WTC11 (cell line): Measurements from ENCODE around the gene HDAC5. TPM values are rescaled to one million over a fixed set of nuclear protein-coding genes. Genes with fewer than 3 reads are reported as not detected.

Experiments
- ATAC-seq: fragments of 200-7000 bp; cut with Tn5 transposase; 2 replicates; pipeline ENCODE4 v1.10.0; 2021; ENCODE audit warnings: mild to moderate bottlenecking, moderate library complexity
- CTCF ChIA-PET: fragments of 300-600 bp; sonication (Branson Sonifier 250); formaldehyde crosslinking; loops from one replicate; lab custom pipeline; 2021; ENCODE audit warnings: antibody characterized with exemption; lab: Charles Lee
- POLR2A ChIA-PET: fragments of 350-600 bp; sonication (Branson Sonifier 250); formaldehyde crosslinking; loops from one replicate; lab custom pipeline; 2021; ENCODE audit warnings: antibody characterized with exemption; lab: Charles Lee
- DNase-seq: peaks from one replicate; pipeline ENCODE4 v3.0.0; 2021; ENCODE audit warnings: low spot score
- H3K27ac Mint-ChIP-seq: 2 replicates; pipeline ENCODE4 v1.8.0; 2021; ENCODE audit warnings: mixed read lengths
- H3K27me3 Mint-ChIP-seq: 2 replicates; pipeline ENCODE4 v1.8.0; 2021; ENCODE audit warnings: low read depth, mild to moderate bottlenecking, moderate library complexity, mixed read lengths
- H3K36me3 Mint-ChIP-seq: 2 replicates; pipeline ENCODE4 v1.8.0; 2021; ENCODE audit warnings: mixed read lengths
- H3K4me1 Mint-ChIP-seq: 2 replicates; pipeline ENCODE4 v1.8.0; 2022; ENCODE audit warnings: mixed read lengths
- H3K4me3 Mint-ChIP-seq: 2 replicates; pipeline ENCODE4 v1.8.0; 2021; ENCODE audit warnings: mild to moderate bottlenecking, moderate library complexity, mixed read lengths
- H3K9me3 Mint-ChIP-seq: 2 replicates; pipeline ENCODE4 v1.8.0; 2021; ENCODE audit warnings: mixed read lengths
- EMX1 ChIP-seq: fragments of 250-450 bp; sonication (Bioruptor Pico); IDR thresholded peaks from 2 replicates; pipeline ENCODE4 v1.8.0; 2021; ENCODE audit warnings: mild to moderate bottlenecking
- GTF2I ChIP-seq: fragments of 250-450 bp; sonication (Bioruptor Pico); conservative IDR thresholded peaks from 2 replicates; pipeline ENCODE4 v1.4.0; 2021; ENCODE audit warnings: mild to moderate bottlenecking
- KAT7 ChIP-seq: sonication (generic); formaldehyde crosslinking; IDR thresholded peaks from 2 replicates; pipeline ENCODE4 v1.8.1; 2023; ENCODE audit warnings: missing genetic modification reagents, mild to moderate bottlenecking, borderline replicate concordance
- NFATC4 ChIP-seq: fragments of 250-450 bp; sonication (Bioruptor Pico); IDR thresholded peaks from 2 replicates; pipeline ENCODE4 v1.9.0; 2021; ENCODE audit warnings: mild to moderate bottlenecking
- RELA ChIP-seq: sonication (generic); formaldehyde crosslinking; IDR thresholded peaks from 2 replicates; pipeline ENCODE4 v1.8.1; 2022; ENCODE audit warnings: missing genetic modification reagents, mild to moderate bottlenecking, borderline replicate concordance
- USF1 ChIP-seq: sonication (generic); formaldehyde crosslinking; IDR thresholded peaks from 2 replicates; pipeline ENCODE4 v1.8.0; 2022; ENCODE audit warnings: mild to moderate bottlenecking, missing genetic modification reagents
- ZNF532 ChIP-seq: fragments of 250-450 bp; sonication (Bioruptor Pico); IDR thresholded peaks from 2 replicates; pipeline ENCODE4 v1.9.0; 2021; ENCODE audit warnings: mild to moderate bottlenecking, borderline replicate concordance
- total RNA-seq: library from RNA; stranded (reverse); gene quantifications from 3 replicates; pipeline ENCODE4 v1.2.3, GENCODE V29; 2021
- TF ChIP-seq, protein P1 (sequence below): sonication (generic); formaldehyde crosslinking; IDR thresholded peaks from 2 replicates; pipeline ENCODE4 v1.8.1; 2023; ENCODE audit warnings: mild to moderate bottlenecking, missing genetic modification reagents
- TF ChIP-seq, protein P2 (sequence below): fragments of 250-450 bp; sonication (Bioruptor Pico); IDR thresholded peaks from 2 replicates; pipeline ENCODE4 v1.9.0; 2021; ENCODE audit warnings: mild to moderate bottlenecking
- TF ChIP-seq, protein P3 (sequence below): sonication (generic); formaldehyde crosslinking; IDR thresholded peaks from 2 replicates; pipeline ENCODE4 v1.8.0; 2022; ENCODE audit warnings: missing genetic modification reagents
- TF ChIP-seq, protein P4 (sequence below): fragments of 250-450 bp; sonication (Bioruptor Pico); IDR thresholded peaks from 2 replicates; pipeline ENCODE4 v1.8.0; 2021; ENCODE audit warnings: mild to moderate bottlenecking
- TF ChIP-seq, protein P5 (sequence below): sonication (generic); formaldehyde crosslinking; IDR thresholded peaks from 2 replicates; pipeline ENCODE4 v1.8.0; 2022; ENCODE audit warnings: mild to moderate bottlenecking, missing genetic modification reagents

The HDAC5 gene
- total RNA-seq, 1 experiment from 2014 or later = 61.6 TPM

- CTCF ChIA-PET = interaction anchor here (1.1 to 5.7 kb wide), 5 partner anchors 20 to 50 kb away, joined by 3 to 116 read pairs (median 9); partner anchors contain the start of gene ASB16
- Mint-ChIP-seq H3K27ac (peak overlapping the region; percentile 53), H3K4me3 (no peak overlapping the region)
Measured at GRCh38 chr17:44119798-44120197, 3.6 kb downstream of the HDAC5 start.

DNA sequence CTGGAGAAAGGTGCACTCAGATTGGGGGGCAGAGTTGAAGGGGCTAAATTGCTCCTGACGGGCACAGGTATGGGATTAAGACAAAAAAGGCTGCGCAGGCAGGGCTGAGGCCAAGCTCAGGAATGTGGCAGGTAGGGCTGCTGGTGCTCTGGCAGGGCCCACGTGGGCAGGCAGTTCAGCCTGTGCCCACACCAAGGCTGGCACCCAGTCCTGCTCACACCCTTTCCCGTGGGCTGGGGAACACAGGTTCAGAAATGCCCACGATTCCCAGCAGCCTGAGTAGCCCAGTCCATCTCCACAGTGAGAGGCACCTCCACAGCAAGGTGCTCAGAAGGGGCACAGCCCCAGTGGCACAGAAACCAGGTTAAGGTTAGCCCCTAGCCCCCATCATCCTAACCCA lies 4.4 kb downstream of the HDAC5 start:
- H3K36me3 Mint-ChIP-seq = no peaks in the 10 kb centered on the region
- TF ChIP-seq, protein P1, sequence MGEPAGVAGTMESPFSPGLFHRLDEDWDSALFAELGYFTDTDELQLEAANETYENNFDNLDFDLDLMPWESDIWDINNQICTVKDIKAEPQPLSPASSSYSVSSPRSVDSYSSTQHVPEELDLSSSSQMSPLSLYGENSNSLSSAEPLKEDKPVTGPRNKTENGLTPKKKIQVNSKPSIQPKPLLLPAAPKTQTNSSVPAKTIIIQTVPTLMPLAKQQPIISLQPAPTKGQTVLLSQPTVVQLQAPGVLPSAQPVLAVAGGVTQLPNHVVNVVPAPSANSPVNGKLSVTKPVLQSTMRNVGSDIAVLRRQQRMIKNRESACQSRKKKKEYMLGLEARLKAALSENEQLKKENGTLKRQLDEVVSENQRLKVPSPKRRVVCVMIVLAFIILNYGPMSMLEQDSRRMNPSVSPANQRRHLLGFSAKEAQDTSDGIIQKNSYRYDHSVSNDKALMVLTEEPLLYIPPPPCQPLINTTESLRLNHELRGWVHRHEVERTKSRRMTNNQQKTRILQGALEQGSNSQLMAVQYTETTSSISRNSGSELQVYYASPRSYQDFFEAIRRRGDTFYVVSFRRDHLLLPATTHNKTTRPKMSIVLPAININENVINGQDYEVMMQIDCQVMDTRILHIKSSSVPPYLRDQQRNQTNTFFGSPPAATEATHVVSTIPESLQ (CRISPR knock-in tag) = no peak
- TF ChIP-seq ZNF532 (CRISPR knock-in tag) = no peak
- TF ChIP-seq USF1 (CRISPR knock-in tag) = no peak
- TF ChIP-seq, protein P2, sequence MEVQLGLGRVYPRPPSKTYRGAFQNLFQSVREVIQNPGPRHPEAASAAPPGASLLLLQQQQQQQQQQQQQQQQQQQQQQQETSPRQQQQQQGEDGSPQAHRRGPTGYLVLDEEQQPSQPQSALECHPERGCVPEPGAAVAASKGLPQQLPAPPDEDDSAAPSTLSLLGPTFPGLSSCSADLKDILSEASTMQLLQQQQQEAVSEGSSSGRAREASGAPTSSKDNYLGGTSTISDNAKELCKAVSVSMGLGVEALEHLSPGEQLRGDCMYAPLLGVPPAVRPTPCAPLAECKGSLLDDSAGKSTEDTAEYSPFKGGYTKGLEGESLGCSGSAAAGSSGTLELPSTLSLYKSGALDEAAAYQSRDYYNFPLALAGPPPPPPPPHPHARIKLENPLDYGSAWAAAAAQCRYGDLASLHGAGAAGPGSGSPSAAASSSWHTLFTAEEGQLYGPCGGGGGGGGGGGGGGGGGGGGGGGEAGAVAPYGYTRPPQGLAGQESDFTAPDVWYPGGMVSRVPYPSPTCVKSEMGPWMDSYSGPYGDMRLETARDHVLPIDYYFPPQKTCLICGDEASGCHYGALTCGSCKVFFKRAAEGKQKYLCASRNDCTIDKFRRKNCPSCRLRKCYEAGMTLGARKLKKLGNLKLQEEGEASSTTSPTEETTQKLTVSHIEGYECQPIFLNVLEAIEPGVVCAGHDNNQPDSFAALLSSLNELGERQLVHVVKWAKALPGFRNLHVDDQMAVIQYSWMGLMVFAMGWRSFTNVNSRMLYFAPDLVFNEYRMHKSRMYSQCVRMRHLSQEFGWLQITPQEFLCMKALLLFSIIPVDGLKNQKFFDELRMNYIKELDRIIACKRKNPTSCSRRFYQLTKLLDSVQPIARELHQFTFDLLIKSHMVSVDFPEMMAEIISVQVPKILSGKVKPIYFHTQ (CRISPR knock-in tag) = no peak
- no peak for TF ChIP-seq GTF2I (CRISPR knock-in tag)
- TF ChIP-seq, protein P3, sequence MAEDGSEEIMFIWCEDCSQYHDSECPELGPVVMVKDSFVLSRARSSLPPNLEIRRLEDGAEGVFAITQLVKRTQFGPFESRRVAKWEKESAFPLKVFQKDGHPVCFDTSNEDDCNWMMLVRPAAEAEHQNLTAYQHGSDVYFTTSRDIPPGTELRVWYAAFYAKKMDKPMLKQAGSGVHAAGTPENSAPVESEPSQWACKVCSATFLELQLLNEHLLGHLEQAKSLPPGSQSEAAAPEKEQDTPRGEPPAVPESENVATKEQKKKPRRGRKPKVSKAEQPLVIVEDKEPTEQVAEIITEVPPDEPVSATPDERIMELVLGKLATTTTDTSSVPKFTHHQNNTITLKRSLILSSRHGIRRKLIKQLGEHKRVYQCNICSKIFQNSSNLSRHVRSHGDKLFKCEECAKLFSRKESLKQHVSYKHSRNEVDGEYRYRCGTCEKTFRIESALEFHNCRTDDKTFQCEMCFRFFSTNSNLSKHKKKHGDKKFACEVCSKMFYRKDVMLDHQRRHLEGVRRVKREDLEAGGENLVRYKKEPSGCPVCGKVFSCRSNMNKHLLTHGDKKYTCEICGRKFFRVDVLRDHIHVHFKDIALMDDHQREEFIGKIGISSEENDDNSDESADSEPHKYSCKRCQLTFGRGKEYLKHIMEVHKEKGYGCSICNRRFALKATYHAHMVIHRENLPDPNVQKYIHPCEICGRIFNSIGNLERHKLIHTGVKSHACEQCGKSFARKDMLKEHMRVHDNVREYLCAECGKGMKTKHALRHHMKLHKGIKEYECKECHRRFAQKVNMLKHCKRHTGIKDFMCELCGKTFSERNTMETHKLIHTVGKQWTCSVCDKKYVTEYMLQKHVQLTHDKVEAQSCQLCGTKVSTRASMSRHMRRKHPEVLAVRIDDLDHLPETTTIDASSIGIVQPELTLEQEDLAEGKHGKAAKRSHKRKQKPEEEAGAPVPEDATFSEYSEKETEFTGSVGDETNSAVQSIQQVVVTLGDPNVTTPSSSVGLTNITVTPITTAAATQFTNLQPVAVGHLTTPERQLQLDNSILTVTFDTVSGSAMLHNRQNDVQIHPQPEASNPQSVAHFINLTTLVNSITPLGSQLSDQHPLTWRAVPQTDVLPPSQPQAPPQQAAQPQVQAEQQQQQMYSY (CRISPR knock-in tag) = no peak
- no peak for TF ChIP-seq EMX1 (CRISPR knock-in tag)
- TF ChIP-seq, all 79 proteins: peak for 0
- DNase-seq (no peak), ATAC-seq (no peak)
- no peak overlapping the region for H3K4me3 Mint-ChIP-seq
- H3K27ac Mint-ChIP-seq = peak overlapping the region; percentile 80
- H3K9me3 Mint-ChIP-seq = no peaks in the 10 kb centered on the region
- CTCF ChIA-PET = interaction anchor here (0.6 to 5.7 kb wide), 7 partner anchors 9 to 114 kb away, joined by 3 to 116 read pairs (median 5); no protein-coding TSS in a partner anchor
- peaks cover 70% of the 10 kb centered on the region for H3K4me1 Mint-ChIP-seq
- no peaks in the 10 kb centered on the region for H3K27me3 Mint-ChIP-seq
- POLR2A ChIA-PET = no interaction called here

More at GRCh38 chr17:44119798-44120197, 3.6 kb downstream of the HDAC5 start:
- no peaks in the 10 kb centered on the region for H3K9me3 Mint-ChIP-seq
- TF ChIP-seq EMX1 (CRISPR knock-in tag) (no peak), NFATC4 (no peak), RELA (CRISPR knock-in tag) (no peak), KAT7 (CRISPR knock-in tag) (no peak)
- TF ChIP-seq, protein P4, sequence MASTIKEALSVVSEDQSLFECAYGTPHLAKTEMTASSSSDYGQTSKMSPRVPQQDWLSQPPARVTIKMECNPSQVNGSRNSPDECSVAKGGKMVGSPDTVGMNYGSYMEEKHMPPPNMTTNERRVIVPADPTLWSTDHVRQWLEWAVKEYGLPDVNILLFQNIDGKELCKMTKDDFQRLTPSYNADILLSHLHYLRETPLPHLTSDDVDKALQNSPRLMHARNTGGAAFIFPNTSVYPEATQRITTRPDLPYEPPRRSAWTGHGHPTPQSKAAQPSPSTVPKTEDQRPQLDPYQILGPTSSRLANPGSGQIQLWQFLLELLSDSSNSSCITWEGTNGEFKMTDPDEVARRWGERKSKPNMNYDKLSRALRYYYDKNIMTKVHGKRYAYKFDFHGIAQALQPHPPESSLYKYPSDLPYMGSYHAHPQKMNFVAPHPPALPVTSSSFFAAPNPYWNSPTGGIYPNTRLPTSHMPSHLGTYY (CRISPR knock-in tag) = no peak
- TF ChIP-seq, protein P5, sequence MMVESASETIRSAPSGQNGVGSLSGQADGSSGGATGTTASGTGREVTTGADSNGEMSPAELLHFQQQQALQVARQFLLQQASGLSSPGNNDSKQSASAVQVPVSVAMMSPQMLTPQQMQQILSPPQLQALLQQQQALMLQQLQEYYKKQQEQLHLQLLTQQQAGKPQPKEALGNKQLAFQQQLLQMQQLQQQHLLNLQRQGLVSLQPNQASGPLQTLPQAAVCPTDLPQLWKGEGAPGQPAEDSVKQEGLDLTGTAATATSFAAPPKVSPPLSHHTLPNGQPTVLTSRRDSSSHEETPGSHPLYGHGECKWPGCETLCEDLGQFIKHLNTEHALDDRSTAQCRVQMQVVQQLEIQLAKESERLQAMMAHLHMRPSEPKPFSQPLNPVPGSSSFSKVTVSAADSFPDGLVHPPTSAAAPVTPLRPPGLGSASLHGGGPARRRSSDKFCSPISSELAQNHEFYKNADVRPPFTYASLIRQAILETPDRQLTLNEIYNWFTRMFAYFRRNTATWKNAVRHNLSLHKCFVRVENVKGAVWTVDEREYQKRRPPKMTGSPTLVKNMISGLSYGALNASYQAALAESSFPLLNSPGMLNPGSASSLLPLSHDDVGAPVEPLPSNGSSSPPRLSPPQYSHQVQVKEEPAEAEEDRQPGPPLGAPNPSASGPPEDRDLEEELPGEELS (CRISPR knock-in tag) = no peak
- TF ChIP-seq, all 79 proteins: peak for 0
- no peak for DNase-seq
- ATAC-seq = no peak
- POLR2A ChIA-PET = no interaction called here
- Mint-ChIP-seq H3K27me3 (no peaks in the 10 kb centered on the region), H3K4me1 (peaks cover 72% of the 10 kb centered on the region), H3K36me3 (no peaks in the 10 kb centered on the region)
